Limb (tissue), 2 donors: ENCODE results near the gene TBXA2R.
A peak's percentile ranks its signal among the peaks of the same experiment; 100 is the strongest.
"Not testable (repeated sequence)": the region's sequence is repeated elsewhere in the genome, so short reads cannot be mapped to it uniquely, and the experiment has no call there.

Experiments
- DNase-seq, 2 donors: peaks; one replicate each; pipeline ENCODE4 v3.0.0-alpha.2; 2016; ENCODE audit errors: extremely low spot score in 2 of 2

TBXA2R gene

GRCh38 chr19:3584036-3584802, 22.5 kb downstream of the TBXA2R start:
- DNase-seq, result not testable (repeated sequence)

DNA sequence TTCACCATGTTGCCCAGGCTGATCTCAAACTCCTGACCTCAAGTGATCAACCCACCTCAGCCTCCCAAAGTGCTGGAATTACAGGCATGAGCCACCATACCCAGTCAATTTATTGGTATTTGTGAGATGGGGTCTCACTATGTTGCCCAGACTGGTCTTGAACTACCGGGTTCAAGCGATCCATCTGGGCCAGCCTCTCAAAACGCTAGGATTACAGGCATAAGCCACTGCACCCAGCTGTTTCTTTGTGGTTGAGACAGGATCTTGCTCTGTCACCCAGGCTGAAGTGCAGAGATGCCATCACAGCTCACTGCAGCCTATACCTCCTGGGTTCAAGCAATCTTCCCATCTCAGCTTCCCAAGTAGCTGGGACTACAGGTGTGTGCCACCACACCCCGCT, 24.9 kb downstream of the TBXA2R start:
- DNase-seq, result not testable (repeated sequence)

- no peak for DNase-seq
These were observed 26.3 kb downstream of the TBXA2R start for GRCh38 chr19:3580156-3580934.

DNA sequence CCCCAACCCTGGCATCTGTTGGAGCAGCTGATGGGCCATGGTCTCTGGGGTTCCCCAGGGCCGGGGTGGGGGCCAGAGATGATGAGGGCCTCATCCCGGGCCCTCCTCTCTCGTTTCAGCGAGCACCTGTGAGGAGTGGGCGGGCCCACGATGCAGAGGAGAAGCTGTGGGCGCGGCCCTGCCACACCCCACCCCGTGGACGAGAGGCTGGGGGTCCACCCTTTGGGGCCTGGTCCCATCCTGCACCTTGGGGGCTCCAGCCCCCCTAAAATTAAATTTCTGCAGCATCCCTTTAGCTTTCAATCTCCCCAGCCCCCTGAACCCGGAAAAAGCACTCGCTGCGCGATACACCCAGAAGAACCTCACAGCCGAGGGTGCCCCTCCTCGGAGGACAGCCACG, 28.3 kb downstream of the TBXA2R start:
- no peak for DNase-seq

- DNase-seq, result no peak
These were observed 28.8 kb downstream of the TBXA2R start for GRCh38 chr19:3577723-3578344.

DNA sequence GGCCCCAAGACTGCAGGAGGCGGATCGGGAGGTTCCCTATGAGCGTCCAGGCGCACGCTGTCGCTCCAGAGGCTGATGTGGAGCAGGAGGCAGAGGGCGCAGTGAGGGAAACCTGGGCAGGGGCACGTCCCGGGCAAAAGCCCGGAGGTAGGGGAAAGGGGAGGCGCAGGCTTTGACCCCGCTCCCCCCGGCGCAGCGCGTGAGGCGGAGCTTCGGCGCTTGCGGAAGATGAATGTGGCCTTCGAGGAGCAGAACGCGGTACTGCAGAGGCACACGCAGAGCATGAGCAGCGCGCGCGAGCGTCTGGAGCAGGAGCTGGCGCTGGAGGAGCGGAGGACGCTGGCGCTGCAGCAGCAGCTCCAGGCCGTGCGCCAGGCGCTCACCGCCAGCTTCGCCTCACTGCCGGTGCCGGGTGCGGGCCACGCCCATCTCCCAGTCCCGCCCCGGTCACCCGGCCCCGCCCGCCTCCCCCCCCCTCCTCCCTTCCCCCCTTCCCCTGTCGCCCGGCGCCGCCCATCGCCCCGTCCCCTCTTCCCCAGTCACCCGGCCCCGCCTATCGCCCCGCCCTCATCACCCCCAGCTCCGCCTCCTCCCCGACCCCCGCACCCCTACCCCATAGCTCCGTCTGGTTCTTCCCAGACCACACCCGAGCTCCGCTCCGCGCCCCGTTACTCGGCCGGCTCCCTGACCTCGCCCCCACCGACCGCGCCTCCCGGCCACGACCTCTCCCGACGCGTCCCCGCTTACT, 29.8 kb downstream of the TBXA2R start:
- peak; percentile 65 to 87 for DNase-seq

DNA sequence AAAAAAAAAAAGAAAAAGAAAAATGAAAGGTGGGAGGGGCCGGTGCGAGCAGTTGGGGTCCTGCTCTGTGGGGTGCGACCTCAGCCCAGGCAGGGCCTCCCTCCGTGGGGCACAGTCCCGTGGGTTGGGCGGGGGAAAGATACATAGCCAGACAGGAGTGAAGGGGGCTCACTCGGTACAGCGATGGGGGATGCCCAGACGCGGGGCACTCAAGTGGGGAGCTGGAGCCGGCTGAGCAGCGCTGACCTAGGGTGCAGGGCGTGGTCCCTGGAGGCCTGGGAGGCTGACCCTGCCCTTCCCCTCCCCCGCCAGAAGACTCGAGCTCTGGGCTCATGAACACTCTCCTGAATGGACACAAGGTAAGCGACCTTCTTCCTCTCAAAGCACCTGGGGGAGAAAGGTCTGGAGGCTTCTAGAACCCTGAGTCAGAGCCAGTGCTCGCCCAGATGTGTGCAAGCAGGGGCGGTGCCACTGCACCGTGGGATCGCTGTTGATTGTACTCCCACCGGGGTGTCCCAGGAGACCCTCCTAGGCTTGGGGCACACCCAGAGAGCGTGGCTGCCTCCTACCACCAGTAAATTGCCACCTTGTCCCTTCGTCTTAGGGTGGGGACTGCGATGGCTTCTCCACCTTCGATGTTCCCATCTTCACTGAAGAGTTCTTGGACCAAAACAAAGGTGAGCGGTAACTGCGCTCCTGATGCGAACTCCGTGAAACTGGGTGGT, 30.6 kb downstream of the TBXA2R start:
- no peak for DNase-seq

DNA sequence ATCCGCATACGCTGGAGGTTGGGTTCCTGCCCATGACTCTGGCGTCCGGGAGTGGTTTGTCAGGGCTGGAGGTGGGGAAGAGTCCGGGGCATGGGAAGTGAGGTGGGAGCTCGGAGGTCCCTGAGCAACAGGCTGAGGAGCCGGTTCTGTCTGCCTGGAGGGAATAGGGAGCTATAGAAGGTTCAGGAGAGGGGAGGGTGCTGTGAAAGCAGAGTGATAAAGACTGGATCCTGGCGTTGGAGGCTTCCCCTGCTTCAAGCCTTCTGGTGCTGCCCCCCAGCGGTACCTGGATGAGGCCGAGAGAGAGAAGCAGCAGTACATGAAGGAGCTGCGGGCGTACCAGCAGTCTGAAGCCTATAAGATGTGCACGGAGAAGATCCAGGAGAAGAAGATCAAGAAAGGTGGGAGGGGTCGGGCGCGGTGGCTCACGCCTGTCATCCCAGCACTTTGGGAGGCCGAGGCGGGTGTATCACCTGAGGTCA, 31.4 kb downstream of the TBXA2R start:
- DNase-seq, result no peak

DNA sequence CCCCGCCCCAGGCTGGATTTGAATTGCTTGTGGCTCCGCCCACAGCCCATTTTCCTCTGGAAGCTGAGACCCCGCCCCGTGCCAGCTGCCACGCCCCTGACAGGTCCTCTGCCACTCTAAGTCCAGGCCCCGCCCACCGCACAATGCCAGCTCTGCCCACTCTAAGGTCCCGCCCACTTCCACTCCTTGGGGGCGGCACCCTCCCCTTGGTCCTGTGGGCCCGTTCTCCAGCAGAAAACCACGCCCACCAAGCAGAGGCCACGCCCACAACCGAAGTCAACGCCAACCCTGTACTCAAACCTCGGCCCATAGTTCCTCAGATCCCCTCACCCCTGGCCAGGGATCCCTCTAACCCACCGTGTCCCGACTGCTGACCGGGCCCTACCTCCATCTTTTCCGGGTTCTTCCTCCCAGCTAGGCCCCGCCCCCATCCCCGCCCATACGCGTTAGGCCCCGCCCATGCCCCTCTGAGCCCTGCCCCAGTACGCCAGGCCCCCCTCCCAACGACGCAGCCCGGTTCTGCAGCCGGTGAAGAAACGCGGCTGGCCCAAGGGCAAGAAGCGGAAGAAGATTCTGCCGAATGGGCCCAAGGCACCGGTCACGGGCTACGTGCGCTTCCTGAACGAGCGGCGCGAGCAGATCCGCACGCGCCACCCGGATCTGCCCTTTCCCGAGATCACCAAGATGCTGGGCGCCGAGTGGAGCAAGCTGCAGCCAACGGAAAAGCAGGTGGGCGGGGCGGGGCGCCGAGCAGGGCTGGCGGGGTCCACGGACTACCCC, 32.6 kb downstream of the TBXA2R start:
- DNase-seq, result peak; percentile 61 to 86

GRCh38 chr19:3573162-3573857, 33.4 kb downstream of the TBXA2R start:
- DNase-seq, result no peak

GRCh38 chr19:3572855-3573161, 33.9 kb downstream of the TBXA2R start, which contains the start of gene HMG20B:
Gene HMG20B (plus strand): TSS chr19:3572944. CDS start chr19:3573310, 366 bp downstream.
- DNase-seq, result no peak

DNA sequence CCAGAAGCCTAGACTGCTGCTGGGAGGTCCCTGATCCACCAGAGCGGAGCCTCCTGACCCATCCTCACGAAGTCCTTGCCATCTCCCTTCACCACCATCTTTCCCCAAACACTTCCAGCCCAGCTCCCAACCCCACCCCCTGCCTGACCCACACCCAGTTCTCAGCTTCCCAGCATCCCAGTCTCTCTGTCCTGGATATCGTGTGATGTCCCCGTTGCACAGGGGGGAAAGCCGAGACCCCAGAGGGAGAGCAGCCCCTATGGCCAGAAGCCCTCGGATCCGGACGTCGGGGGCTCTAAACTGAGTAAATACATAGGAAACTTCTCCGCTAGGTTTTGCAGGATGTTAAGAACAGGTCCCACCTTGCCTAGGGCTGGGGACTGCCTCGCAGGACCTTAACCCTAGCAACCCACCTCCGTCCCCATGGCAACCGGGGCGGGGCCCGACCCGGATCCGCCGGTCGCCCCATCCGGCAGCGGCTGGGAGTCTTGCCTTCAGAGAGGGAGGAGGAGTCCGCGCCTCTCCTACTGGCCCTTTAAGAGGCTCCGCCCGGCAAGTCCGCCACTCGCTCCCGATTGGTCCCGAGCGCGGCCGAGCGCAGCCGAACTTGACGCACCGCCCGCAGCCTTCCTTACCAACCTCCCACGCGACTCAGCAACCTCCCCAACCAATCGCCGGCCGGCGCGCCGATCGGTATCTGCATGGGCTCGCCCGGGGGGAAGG, 34.4 kb downstream of the TBXA2R start:
- peak; percentile 99 to 100 for DNase-seq

DNA sequence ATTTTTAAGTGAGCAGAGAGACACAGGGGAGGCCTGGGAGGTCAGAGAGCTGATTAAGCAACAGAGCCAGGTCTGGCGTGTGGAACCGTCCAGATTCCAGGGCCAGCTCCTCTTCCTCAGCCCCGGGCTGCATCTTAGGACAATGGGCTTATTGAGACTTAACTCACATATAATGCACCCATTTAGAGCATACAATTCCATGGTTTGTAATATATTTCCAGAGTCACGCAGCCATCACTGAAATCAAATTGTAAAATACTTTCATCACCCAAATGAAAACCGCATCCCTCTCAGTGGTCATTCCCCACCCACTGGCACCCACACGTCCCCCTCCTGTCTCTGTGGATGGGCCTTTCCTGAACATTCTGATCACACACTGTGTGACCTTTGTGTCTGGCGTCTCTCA, 36.1 kb downstream of the TBXA2R start:
- no peak for DNase-seq

DNA sequence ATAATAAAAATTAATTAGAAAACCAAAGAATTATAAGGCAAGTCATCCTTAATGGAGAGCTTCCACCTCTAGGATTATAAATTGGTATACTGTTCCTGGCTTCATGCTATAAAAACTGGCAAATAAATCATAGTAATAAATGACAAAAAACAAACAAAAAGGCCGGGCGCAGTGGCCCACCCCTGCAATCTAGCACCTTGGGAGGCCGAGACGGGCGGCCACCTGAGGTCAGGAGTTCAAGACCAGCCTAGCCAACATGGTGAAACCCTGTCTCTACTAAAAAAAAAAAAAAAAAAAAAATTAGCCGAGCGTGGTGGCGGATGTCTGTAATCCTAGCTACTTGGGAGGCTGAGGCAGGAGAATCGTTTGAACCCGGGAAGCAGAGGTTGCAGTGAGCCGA, 36.6 kb downstream of the TBXA2R start:
- not testable (repeated sequence) for DNase-seq

DNA sequence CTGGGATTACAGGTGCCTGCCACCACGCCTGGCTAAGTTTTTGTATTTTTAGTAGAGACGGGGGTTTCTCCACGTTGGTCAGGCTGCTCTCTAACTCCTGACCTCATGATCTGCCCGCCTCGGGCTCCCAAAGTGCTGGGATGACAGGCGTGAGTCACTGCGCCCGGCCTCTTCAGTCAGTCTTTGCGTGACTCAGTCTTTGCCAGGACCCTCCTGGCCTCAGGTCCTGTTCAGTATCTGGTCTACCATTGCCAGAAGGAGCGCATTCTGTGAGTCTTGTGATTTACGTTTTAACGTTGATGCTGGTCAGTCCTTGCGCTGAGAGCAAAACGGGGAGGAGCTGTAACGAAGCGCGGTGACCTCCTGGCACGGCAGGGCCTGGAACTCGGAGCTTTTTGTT, 41.5 kb downstream of the TBXA2R start:
- no peak for DNase-seq

GRCh38 chr19:3563709-3564524, 42.8 kb downstream of the TBXA2R start:
- DNase-seq, result no peak

- peak; percentile 96 for DNase-seq
These were observed 49.0 kb downstream of the TBXA2R start, which contains the start of gene MFSD12 for GRCh38 chr19:3557461-3558248. Gene MFSD12 (minus strand): TSS chr19:3557586. CDS start chr19:3557403, 183 bp downstream.
